HEK293T (cell line): Measurements from ENCODE around the gene HIRIP3.
"Not testable (repeated sequence)": the region's sequence is repeated elsewhere in the genome, so short reads cannot be mapped to it uniquely, and the experiment has no call there.

Experiments used
- CTCF ChIA-PET: fragments of 350-600 bp; formaldehyde crosslinking; extraction: SDS; loops from one replicate; lab custom pipeline; 2021; ENCODE audit warnings: antibody characterized with exemption, inconsistent platforms; lab: Yijun Ruan, JAX
- POLR2A ChIA-PET: fragments of 350-600 bp; formaldehyde crosslinking; extraction: SDS; loops from one replicate; lab custom pipeline; 2020; ENCODE audit warnings: antibody characterized with exemption, inconsistent platforms; lab: Yijun Ruan, JAX
- DNase-seq: peaks from one replicate; pipeline ENCODE4 v3.0.0; 2012; ENCODE audit warnings: mixed read lengths; ENCODE audit errors: extremely low spot score
- ARNT ChIP-seq: fragments of 450-650 bp; IDR thresholded peaks from 2 replicates; pipeline ENCODE4 v1.6.1; 2017; ENCODE audit warnings: mild to moderate bottlenecking
- BHLHE40 ChIP-seq: fragments of 450-650 bp; IDR thresholded peaks from 2 replicates; pipeline ENCODE4 v1.6.1; 2016; ENCODE audit warnings: mild to moderate bottlenecking, moderate library complexity, borderline replicate concordance
- CTBP1 ChIP-seq: fragments of 450-650 bp; IDR thresholded peaks from 2 replicates; pipeline ENCODE4 v1.6.1; 2016; ENCODE audit warnings: borderline replicate concordance
- ELF4 ChIP-seq: fragments of 450-650 bp; IDR thresholded peaks from 2 replicates; pipeline ENCODE4 v1.6.1; 2017; ENCODE audit warnings: antibody characterized with exemption
- FOXA1 ChIP-seq: fragments of 450-650 bp; IDR thresholded peaks from 2 replicates; pipeline ENCODE4 v1.6.1; 2016; ENCODE audit warnings: mild to moderate bottlenecking
- FOXK2 ChIP-seq: fragments of 450-650 bp; IDR thresholded peaks from 2 replicates; pipeline ENCODE4 v1.6.1; 2016; ENCODE audit warnings: mild to moderate bottlenecking
- FOXM1 ChIP-seq: fragments of 450-650 bp; IDR thresholded peaks from 2 replicates; pipeline ENCODE4 v1.6.1; 2017; ENCODE audit warnings: mild to moderate bottlenecking, borderline replicate concordance
- HDGF ChIP-seq: fragments of 450-650 bp; IDR thresholded peaks from 2 replicates; pipeline ENCODE4 v1.6.1; 2017; ENCODE audit warnings: antibody characterized with exemption, borderline replicate concordance
- L3MBTL2 ChIP-seq: fragments of 450-650 bp; conservative IDR thresholded peaks from 2 replicates; pipeline ENCODE4 v1.6.1; 2016; ENCODE audit warnings: mild to moderate bottlenecking
- LEF1 ChIP-seq: fragments of 450-650 bp; IDR thresholded peaks from 2 replicates; pipeline ENCODE4 v1.6.1; 2017; ENCODE audit warnings: mild to moderate bottlenecking, borderline replicate concordance
- NFRKB ChIP-seq: fragments of 450-650 bp; IDR thresholded peaks from 2 replicates; pipeline ENCODE4 v1.6.1; 2016; ENCODE audit warnings: mild to moderate bottlenecking, moderate library complexity
- PKNOX1 ChIP-seq: fragments of 450-650 bp; IDR thresholded peaks from 2 replicates; pipeline ENCODE4 v1.6.1; 2016
- SP1 ChIP-seq: fragments of 450-650 bp; IDR thresholded peaks from 2 replicates; pipeline ENCODE4 v1.6.1; 2017
- SUZ12 ChIP-seq: fragments of 450-650 bp; IDR thresholded peaks from 2 replicates; pipeline ENCODE4 v1.6.1; 2016; ENCODE audit warnings: mild to moderate bottlenecking
- TARDBP ChIP-seq: fragments of 450-650 bp; IDR thresholded peaks from 2 replicates; pipeline ENCODE4 v1.6.1; 2016
- ZNF384 ChIP-seq: fragments of 450-650 bp; IDR thresholded peaks from 2 replicates; pipeline ENCODE4 v1.6.1; 2016

Gene HIRIP3

GRCh38 chr16:30022887-30023286, 27.5 kb upstream of the HIRIP3 start, which contains the start of gene C16orf92:
Gene C16orf92, plus strand, starts transcription at chr16:30023198. Its CDS starts 143 bp downstream, at chr16:30023341.
- POLR2A ChIA-PET: interaction anchor here (0.9 to 1.0 kb wide), 3 partner anchors 28 to 207 kb away, joined by 3 to 4 read pairs (median 3); partner anchors contain the start of genes HIRIP3, PAGR1 and TMEM219
- TF ChIP-seq ZNF384: no peak
- TF ChIP-seq CTBP1: no peak
- TF ChIP-seq LEF1: no peak
- no peak for TF ChIP-seq FOXA1
- TF ChIP-seq TARDBP: no peak
- no peak for TF ChIP-seq NFRKB
- TF ChIP-seq FOXM1: no peak
- no peak for TF ChIP-seq SUZ12
- no peak for TF ChIP-seq ARNT
- TF ChIP-seq SP1: no peak
- TF ChIP-seq PKNOX1: no peak
- TF ChIP-seq ELF4: no peak
- no peak for TF ChIP-seq HDGF
- no peak for DNase-seq
- CTCF ChIA-PET: interaction anchor here (1.2 to 1.5 kb wide), 2 partner anchors 9 to 175 kb away, joined by 3 to 10 read pairs; partner anchors contain the start of gene TLCD3B

- no peak for DNase-seq
- ChIA-PET POLR2A (interaction anchor here (0.9 to 2.5 kb wide), 9 partner anchors 10 to 965 kb away, joined by 3 to 10 read pairs (median 3); partner anchors contain the start of genes HIRIP3, INO80E, KCTD13 and KIF22), CTCF (interaction anchor here (1.0 to 1.4 kb wide), 2 partner anchors 13 to 171 kb away, joined by 3 to 6 read pairs; no protein-coding TSS in a partner anchor)
- TF ChIP-seq L3MBTL2 (no peak), ARNT (no peak), ZNF384 (no peak), FOXA1 (no peak)
These were observed 23.3 kb upstream of the HIRIP3 start for GRCh38 chr16:30018731-30019158.

GRCh38 chr16:30017937-30018336, 22.5 kb upstream of the HIRIP3 start:
- POLR2A ChIA-PET: interaction anchor here (1.0 to 2.5 kb wide), 4 partner anchors 9 to 966 kb away, joined by 3 to 10 read pairs (median 4); partner anchors contain the start of gene MAZ
- CTCF ChIA-PET: interaction anchor here (0.7 to 1.9 kb wide), 2 partner anchors 14 to 33 kb away, joined by 3 to 7 read pairs; no protein-coding TSS in a partner anchor
- not testable (repeated sequence) for DNase-seq

GRCh38 chr16:30017277-30017656, 21.9 kb upstream of the HIRIP3 start:
- TF ChIP-seq NFRKB (no peak), FOXK2 (no peak), ARNT (no peak), FOXM1 (no peak), ELF4 (no peak), CTBP1 (no peak), BHLHE40 (no peak), ZNF384 (no peak), SP1 (no peak), HDGF (no peak), L3MBTL2 (no peak), TARDBP (no peak), LEF1 (no peak), FOXA1 (no peak), PKNOX1 (no peak), SUZ12 (no peak)
- CTCF ChIA-PET: interaction anchor here (1.9 kb wide), 1 partner anchor 15 kb away, joined by 7 read pairs; no protein-coding TSS in a partner anchor
- no peak for DNase-seq
- POLR2A ChIA-PET: interaction anchor here (0.6 kb wide), 1 partner anchor 177 kb away, joined by 3 read pairs; no protein-coding TSS in a partner anchor

GRCh38 chr16:30016555-30017276, 21.3 kb upstream of the HIRIP3 start:
- POLR2A ChIA-PET: interaction anchor here (0.6 kb wide), 1 partner anchor 176 kb away, joined by 3 read pairs; no protein-coding TSS in a partner anchor
- TF ChIP-seq CTBP1 (no peak), HDGF (no peak), ZNF384 (no peak), L3MBTL2 (no peak), TARDBP (no peak), FOXM1 (no peak), ELF4 (no peak), SP1 (no peak), PKNOX1 (no peak)
- DNase-seq: no peak
- CTCF ChIA-PET: interaction anchor here (1.9 kb wide), 1 partner anchor 15 kb away, joined by 7 read pairs; no protein-coding TSS in a partner anchor

GRCh38 chr16:30015450-30015849, 20.0 kb upstream of the HIRIP3 start:
- CTCF ChIA-PET: interaction anchor here (0.6 kb wide), 1 partner anchor 116 kb away, joined by 4 read pairs; the partner anchor contains the start of gene SEZ6L2

GRCh38 chr16:30012598-30012997, 17.2 kb upstream of the HIRIP3 start:
- DNase-seq, POLR2A ChIA-PET: not testable (repeated sequence)
- CTCF ChIA-PET: interaction anchor here (0.7 to 1.6 kb wide), 2 partner anchors 12 to 19 kb away, joined by 3 to 5 read pairs; no protein-coding TSS in a partner anchor

More at GRCh38 chr16:30015450-30015849, 20.0 kb upstream of the HIRIP3 start:
- DNase-seq: not testable (repeated sequence)
- POLR2A ChIA-PET: interaction anchor here (1.0 kb wide), 1 partner anchor 200 kb away, joined by 3 read pairs; the partner anchor contains the start of gene PAGR1
